ENCODE results near the gene NR4A2. TPM values are rescaled to one million over a fixed set of nuclear protein-coding genes. Genes with fewer than 3 reads are reported as not detected.

Gene NR4A2
- polyA plus RNA-seq, 1 experiment = 1.5 TPM

- ChIA-PET POLR2A (no interaction called here), CTCF (interaction anchor here (0.8 to 1.3 kb wide), 2 partner anchors 28 to 158 kb away, joined by 3 to 4 read pairs; no protein-coding TSS in a partner anchor)
- H3K4me3 ChIP-seq (ENCODE audit: low read depth, low read length) = no peak overlapping the region
- no peaks in the 10 kb centered on the region; the same call in 1 of the 2 replicates for H3K27me3 ChIP-seq (ENCODE audit: control insufficient read depth, insufficient read depth, low read length)
- TF ChIP-seq CTCF (IDR thresholded peaks at IDR 0.05; ENCODE audit: insufficient read depth, low read depth, low read length) = no peak
- H3K36me3 ChIP-seq (ENCODE audit: control insufficient read depth, insufficient read depth, low read length) = no peaks in the 10 kb centered on the region
- DNase-seq (ENCODE audit: low read depth) = no peak
Observed at GRCh38 chr2:156363141-156363540, 30.6 kb upstream of the NR4A2 start.

GRCh38 chr2:156356014-156356754 is 23.7 kb upstream of the NR4A2 start:
- H3K27me3 ChIP-seq (ENCODE audit: control insufficient read depth, insufficient read depth, low read length) = no peaks in the 10 kb centered on the region
- H3K4me3 ChIP-seq (ENCODE audit: low read depth, low read length) = no peak overlapping the region
- no peak for DNase-seq (ENCODE audit: low read depth)
- no peak for TF ChIP-seq CTCF (IDR thresholded peaks at IDR 0.05; ENCODE audit: insufficient read depth, low read depth, low read length)
- CTCF ChIA-PET = no interaction called here
- H3K36me3 ChIP-seq (ENCODE audit: control insufficient read depth, insufficient read depth, low read length) = no peaks in the 10 kb centered on the region
- POLR2A ChIA-PET = no interaction called here

- no peak for TF ChIP-seq CTCF (IDR thresholded peaks at IDR 0.05; ENCODE audit: insufficient read depth, low read depth, low read length)
- POLR2A ChIA-PET = no interaction called here
- CTCF ChIA-PET = no interaction called here
- H3K36me3 ChIP-seq (ENCODE audit: control insufficient read depth, insufficient read depth, low read length) = no peaks in the 10 kb centered on the region
- H3K4me3 ChIP-seq (ENCODE audit: low read depth, low read length) = no peak overlapping the region
- no peaks in the 10 kb centered on the region for H3K27me3 ChIP-seq (ENCODE audit: control insufficient read depth, insufficient read depth, low read length)
- DNase-seq (ENCODE audit: low read depth) = no peak
Observed at GRCh38 chr2:156352911-156353310, 20.4 kb upstream of the NR4A2 start.

- no peaks in the 10 kb centered on the region for H3K36me3 ChIP-seq (ENCODE audit: control insufficient read depth, insufficient read depth, low read length)
- ChIA-PET CTCF (no interaction called here), POLR2A (no interaction called here)
- no peak overlapping the region for H3K4me3 ChIP-seq (ENCODE audit: low read depth, low read length)
- no peak for DNase-seq (ENCODE audit: low read depth)
- H3K27me3 ChIP-seq (ENCODE audit: control insufficient read depth, insufficient read depth, low read length) = no peaks in the 10 kb centered on the region
- TF ChIP-seq CTCF (IDR thresholded peaks at IDR 0.05; ENCODE audit: insufficient read depth, low read depth, low read length) = no peak
Observed at GRCh38 chr2:156350374-156351142, 18.0 kb upstream of the NR4A2 start.

- CTCF ChIA-PET = interaction anchor here (1.0 kb wide), 1 partner anchor 15 kb away, joined by 3 read pairs; no protein-coding TSS in a partner anchor
- H3K27me3 ChIP-seq (ENCODE audit: control insufficient read depth, insufficient read depth, low read length) = no peaks in the 10 kb centered on the region
- DNase-seq (ENCODE audit: low read depth) = no peak
Observed at GRCh38 chr2:156349605-156350004, 17.1 kb upstream of the NR4A2 start.

More at GRCh38 chr2:156349605-156350004, 17.1 kb upstream of the NR4A2 start:
- POLR2A ChIA-PET = no interaction called here
- no peak for TF ChIP-seq CTCF (IDR thresholded peaks at IDR 0.05; ENCODE audit: insufficient read depth, low read depth, low read length)
- Histone ChIP-seq H3K4me3 (ENCODE audit: low read depth, low read length) (no peak overlapping the region), H3K36me3 (ENCODE audit: control insufficient read depth, insufficient read depth, low read length) (no peaks in the 10 kb centered on the region)

All from BJ (cell line).